Sigmoid colon (tissue), 4 donors: Measurements from ENCODE around the gene TLL2.

Experiments used
- EP300 ChIP-seq, 4 donors: sonication (generic); formaldehyde crosslinking; IDR thresholded peaks; one replicate each; pipeline ENCODE4 v1.6.1; 2017; ENCODE audit warnings: antibody characterized with exemption in 4 of 4
- TF ChIP-seq, protein P1 (sequence below), 4 experiments: fragments of 450-650 bp in 3 of 4; fragments of 200-600 bp in 1 of 4; IDR thresholded peaks; one replicate each; pipeline ENCODE4 v1.5.1; 2016 to 2019; ENCODE audit warnings: antibody characterized with exemption in 4 of 4, mild to moderate bottlenecking in 3 of 4, moderate library complexity in 2 of 4

- TF ChIP-seq EP300 (IDR thresholded peaks at IDR 0.05), result no peak
- TF ChIP-seq, protein P1, sequence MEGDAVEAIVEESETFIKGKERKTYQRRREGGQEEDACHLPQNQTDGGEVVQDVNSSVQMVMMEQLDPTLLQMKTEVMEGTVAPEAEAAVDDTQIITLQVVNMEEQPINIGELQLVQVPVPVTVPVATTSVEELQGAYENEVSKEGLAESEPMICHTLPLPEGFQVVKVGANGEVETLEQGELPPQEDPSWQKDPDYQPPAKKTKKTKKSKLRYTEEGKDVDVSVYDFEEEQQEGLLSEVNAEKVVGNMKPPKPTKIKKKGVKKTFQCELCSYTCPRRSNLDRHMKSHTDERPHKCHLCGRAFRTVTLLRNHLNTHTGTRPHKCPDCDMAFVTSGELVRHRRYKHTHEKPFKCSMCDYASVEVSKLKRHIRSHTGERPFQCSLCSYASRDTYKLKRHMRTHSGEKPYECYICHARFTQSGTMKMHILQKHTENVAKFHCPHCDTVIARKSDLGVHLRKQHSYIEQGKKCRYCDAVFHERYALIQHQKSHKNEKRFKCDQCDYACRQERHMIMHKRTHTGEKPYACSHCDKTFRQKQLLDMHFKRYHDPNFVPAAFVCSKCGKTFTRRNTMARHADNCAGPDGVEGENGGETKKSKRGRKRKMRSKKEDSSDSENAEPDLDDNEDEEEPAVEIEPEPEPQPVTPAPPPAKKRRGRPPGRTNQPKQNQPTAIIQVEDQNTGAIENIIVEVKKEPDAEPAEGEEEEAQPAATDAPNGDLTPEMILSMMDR (IDR thresholded peaks at IDR 0.05), result no peak
Measured at GRCh38 chr10:96493254-96493653, 20.5 kb downstream of the TLL2 start.
